ENCODE results near the gene TXNDC17. TPM values are rescaled to one million over a fixed set of nuclear protein-coding genes. Genes with fewer than 3 reads are reported as not detected.
"Not testable (repeated sequence)": the region's sequence is repeated elsewhere in the genome, so short reads cannot be mapped to it uniquely, and the experiment has no call there.

TXNDC17 gene
- total and polyA plus RNA-seq, 9 of the 15 experiments (the other 6 are each of a cell fraction or from before 2014, with no cell fraction given): 108 to 759 (median 179) TPM

DNA sequence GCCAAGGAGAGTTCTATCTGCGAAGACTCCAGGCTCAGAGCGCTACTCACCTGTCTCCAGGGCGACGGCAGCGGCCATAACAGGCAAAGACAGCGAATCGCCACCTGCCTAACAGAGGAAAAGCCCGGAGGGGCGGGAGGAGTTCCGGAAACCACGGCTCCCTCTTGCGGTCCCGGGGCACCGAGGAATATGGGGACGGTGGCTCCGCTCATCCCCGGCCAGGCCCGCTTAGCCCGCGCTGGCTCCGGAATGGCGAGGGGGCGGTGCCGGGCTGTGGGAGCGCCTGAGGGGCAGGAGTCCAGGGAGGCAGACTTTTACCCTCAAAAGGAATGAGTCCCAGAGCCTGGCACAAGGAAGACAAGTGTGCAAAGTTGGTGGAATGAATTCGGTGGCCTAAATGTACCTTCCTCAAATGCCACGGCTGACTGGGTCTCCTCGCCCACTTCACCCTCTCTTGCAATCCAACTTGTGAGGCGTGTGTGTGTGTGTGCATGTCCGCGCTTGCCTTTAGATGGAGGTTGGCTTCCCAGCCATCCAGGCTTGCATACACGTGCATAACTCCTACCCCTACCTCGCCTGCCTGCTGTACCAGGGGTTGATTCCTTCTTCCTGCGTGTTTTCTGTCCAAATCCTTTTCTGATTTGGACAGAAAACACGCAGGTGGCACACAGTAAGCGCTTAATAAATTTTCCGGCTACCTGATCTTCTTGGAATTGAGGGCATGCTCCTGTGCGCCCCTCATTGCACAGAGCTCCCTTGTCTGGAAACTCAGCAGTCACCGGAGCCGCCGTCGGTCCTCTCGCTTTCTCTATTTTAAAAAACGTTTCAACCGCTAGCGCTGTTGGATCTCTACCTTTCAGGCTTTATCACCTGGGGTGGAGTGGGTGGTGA, 14.2 kb downstream of the TXNDC17 start:
- Histone ChIP-seq H2AFZ (ENCODE audit: low read depth, low read length) (no peak overlapping the region), H3K4me1 (replicated peaks in 1 of 2; ENCODE audit: control insufficient read depth in 2 of 2, insufficient read depth in 2 of 2, low read length in 2 of 2) (peaks cover 12 to 14% of the 10 kb centered on the region in 2 experiments; a peak in 4 of 5 replicates), H3K4me3 (no peak overlapping the region), H3K79me2 (ENCODE audit: control insufficient read depth, insufficient read depth, low read length) (peaks cover 14% of the 10 kb centered on the region), H3K27ac (ENCODE audit: extremely low read depth, low read depth, low read length) (no peak overlapping the region), H3K9me1 (ENCODE audit: control insufficient read depth, insufficient read depth, low read length) (peaks cover under 1% of the 10 kb centered on the region), H4K20me1 (replicated peaks; ENCODE audit: control insufficient read depth, insufficient read depth, low read length) (no peaks in the 10 kb centered on the region; the same call in 1 of the 2 replicates), H3K4me2 (ENCODE audit: insufficient read depth, low read length) (no peak overlapping the region), H3K36me3 (ENCODE audit: control insufficient read depth, insufficient read depth, low read length) (peaks cover 2% of the 10 kb centered on the region; the same call in 2 of the 3 replicates), H3K9me3 (replicated peaks; ENCODE audit: control insufficient read depth, insufficient read depth, low read depth, low read length) (no peaks in the 10 kb centered on the region), H3K27me3 (ENCODE audit: control insufficient read depth in 2 of 2, insufficient read depth in 2 of 2, low read length in 2 of 2) (peaks cover 0 to 15% of the 10 kb centered on the region in 2 experiments; a peak in 2 of 5 replicates), H3K9ac (ENCODE audit: insufficient read depth in 1 of 2, low read depth in 2 of 2, low read length in 2 of 2) (no peak overlapping the region)
- CTCF ChIA-PET (ENCODE audit: low intra/inter-chr PET ratio): no interaction called here
- 45% methylated on average over 26 of the region's 46 CpGs for WGBS (ENCODE audit: insufficient coverage, low coverage, missing lambda C conversion rate)
- in situ Hi-C loops (cut with MboI) (no loop called here), intact Hi-C loops (cut with micrococcal nuclease) (no loop called here)
- FAIRE-seq (no peak), DNase-seq (ENCODE audit: extremely low read depth in 1 of 4, low spot score in 3 of 4) (no peak), ATAC-seq (no peak)
- POLR2A ChIA-PET: interaction anchor here (0.6 kb wide), 1 partner anchor 831 kb away, joined by 4 read pairs; no protein-coding TSS in a partner anchor
- TF ChIP-seq SLC30A9 (CRISPR knock-in tag; IDR thresholded peaks at IDR 0.05): no peak
- peak; percentile 29; the same call in 1 of the 2 replicates for TF ChIP-seq RFX1 (IDR thresholded peaks at IDR 0.05)
- TF ChIP-seq, protein P1, sequence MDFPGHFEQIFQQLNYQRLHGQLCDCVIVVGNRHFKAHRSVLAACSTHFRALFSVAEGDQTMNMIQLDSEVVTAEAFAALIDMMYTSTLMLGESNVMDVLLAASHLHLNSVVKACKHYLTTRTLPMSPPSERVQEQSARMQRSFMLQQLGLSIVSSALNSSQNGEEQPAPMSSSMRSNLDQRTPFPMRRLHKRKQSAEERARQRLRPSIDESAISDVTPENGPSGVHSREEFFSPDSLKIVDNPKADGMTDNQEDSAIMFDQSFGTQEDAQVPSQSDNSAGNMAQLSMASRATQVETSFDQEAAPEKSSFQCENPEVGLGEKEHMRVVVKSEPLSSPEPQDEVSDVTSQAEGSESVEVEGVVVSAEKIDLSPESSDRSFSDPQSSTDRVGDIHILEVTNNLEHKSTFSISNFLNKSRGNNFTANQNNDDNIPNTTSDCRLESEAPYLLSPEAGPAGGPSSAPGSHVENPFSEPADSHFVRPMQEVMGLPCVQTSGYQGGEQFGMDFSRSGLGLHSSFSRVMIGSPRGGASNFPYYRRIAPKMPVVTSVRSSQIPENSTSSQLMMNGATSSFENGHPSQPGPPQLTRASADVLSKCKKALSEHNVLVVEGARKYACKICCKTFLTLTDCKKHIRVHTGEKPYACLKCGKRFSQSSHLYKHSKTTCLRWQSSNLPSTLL (IDR thresholded peaks at IDR 0.05): no peak
- TF ChIP-seq, protein P2, sequence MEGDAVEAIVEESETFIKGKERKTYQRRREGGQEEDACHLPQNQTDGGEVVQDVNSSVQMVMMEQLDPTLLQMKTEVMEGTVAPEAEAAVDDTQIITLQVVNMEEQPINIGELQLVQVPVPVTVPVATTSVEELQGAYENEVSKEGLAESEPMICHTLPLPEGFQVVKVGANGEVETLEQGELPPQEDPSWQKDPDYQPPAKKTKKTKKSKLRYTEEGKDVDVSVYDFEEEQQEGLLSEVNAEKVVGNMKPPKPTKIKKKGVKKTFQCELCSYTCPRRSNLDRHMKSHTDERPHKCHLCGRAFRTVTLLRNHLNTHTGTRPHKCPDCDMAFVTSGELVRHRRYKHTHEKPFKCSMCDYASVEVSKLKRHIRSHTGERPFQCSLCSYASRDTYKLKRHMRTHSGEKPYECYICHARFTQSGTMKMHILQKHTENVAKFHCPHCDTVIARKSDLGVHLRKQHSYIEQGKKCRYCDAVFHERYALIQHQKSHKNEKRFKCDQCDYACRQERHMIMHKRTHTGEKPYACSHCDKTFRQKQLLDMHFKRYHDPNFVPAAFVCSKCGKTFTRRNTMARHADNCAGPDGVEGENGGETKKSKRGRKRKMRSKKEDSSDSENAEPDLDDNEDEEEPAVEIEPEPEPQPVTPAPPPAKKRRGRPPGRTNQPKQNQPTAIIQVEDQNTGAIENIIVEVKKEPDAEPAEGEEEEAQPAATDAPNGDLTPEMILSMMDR (IDR thresholded peaks at IDR 0.05 in 2 of 3, conservative IDR thresholded peaks at IDR 0.05 in 1 of 3; ENCODE audit: insufficient read depth in 2 of 3, low read depth in 1 of 3, low read length in 3 of 3): no peak
- no TSS peak for BruUV-seq (replicated peaks)

DNA sequence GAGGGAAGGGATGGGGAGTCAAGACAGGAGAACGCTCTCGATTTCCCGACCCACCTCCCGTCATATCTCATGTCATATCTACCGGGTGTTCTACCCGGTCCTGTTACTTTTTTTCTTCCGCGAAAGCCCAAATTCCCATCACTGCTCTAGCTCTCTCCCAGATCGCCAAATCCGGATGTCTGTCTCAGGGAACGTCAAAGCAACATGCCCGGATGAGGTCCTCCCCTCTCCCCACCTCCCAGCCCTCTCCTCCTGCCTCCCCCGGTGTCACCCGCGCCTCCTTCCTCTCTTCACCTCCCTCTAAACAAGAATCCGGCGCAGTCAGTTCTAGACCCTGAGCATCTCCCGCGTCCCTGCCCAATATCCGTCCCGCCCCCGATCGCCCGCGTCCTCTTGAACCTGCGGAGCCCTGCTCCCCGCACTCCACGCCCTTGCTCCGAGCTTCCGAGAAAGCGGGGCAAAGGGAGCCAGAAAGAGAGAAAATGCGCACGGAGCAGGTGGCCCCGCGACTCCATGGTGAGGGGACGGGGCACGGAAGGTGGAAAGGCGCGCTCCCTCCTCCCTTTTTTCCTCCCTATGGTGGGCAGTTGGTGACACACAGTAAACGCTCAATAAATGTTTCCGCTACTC, 15.0 kb downstream of the TXNDC17 start:
- H3K79me2 ChIP-seq (ENCODE audit: control insufficient read depth, insufficient read depth, low read length); BruUV-seq (replicated peaks); H3K27ac ChIP-seq (ENCODE audit: extremely low read depth, low read depth, low read length); H4K20me1 ChIP-seq (replicated peaks; ENCODE audit: control insufficient read depth, insufficient read depth, low read length); in situ Hi-C loops (cut with MboI); intact Hi-C loops (cut with micrococcal nuclease); DNase-seq (ENCODE audit: extremely low read depth in 1 of 4, low spot score in 3 of 4); H3K4me3 ChIP-seq; H3K36me3 ChIP-seq (ENCODE audit: control insufficient read depth, insufficient read depth, low read length); H3K4me2 ChIP-seq (ENCODE audit: insufficient read depth, low read length); ATAC-seq; FAIRE-seq; H3K9ac ChIP-seq (ENCODE audit: insufficient read depth in 1 of 2, low read depth in 2 of 2, low read length in 2 of 2); CTCF ChIA-PET (ENCODE audit: low intra/inter-chr PET ratio); H3K9me3 ChIP-seq (replicated peaks; ENCODE audit: control insufficient read depth, insufficient read depth, low read depth, low read length); H2AFZ ChIP-seq (ENCODE audit: low read depth, low read length); H3K9me1 ChIP-seq (ENCODE audit: control insufficient read depth, insufficient read depth, low read length): not testable (repeated sequence)
- WGBS (ENCODE audit: insufficient coverage, low coverage, missing lambda C conversion rate): 67% methylated on average over 2 of the region's 41 CpGs
- POLR2A ChIA-PET: interaction anchor here (0.6 kb wide), 1 partner anchor 830 kb away, joined by 4 read pairs; no protein-coding TSS in a partner anchor
- peaks cover 0 to 15% of the 10 kb centered on the region in 2 experiments; a peak in 2 of 5 replicates for H3K27me3 ChIP-seq (ENCODE audit: control insufficient read depth in 2 of 2, insufficient read depth in 2 of 2, low read length in 2 of 2)
- peaks cover 10 to 14% of the 10 kb centered on the region in 2 experiments; a peak in 4 of 5 replicates for H3K4me1 ChIP-seq (replicated peaks in 1 of 2; ENCODE audit: control insufficient read depth in 2 of 2, insufficient read depth in 2 of 2, low read length in 2 of 2)

Measured in K562 (cell line).